Sigmoid colon (tissue), 4 donors: ENCODE measurements around the gene FBXL13.

Experiments
- EP300 ChIP-seq, 4 donors: sonication (generic); formaldehyde crosslinking; IDR thresholded peaks; one replicate each; pipeline ENCODE4 v1.6.1; 2017; ENCODE audit warnings: antibody characterized with exemption in 4 of 4
- POLR2A ChIP-seq, 2 donors: fragments of 450-650 bp; IDR thresholded peaks; one replicate each; pipeline ENCODE4 v1.6.1; 2016; ENCODE audit warnings: antibody characterized with exemption in 2 of 2, mild to moderate bottlenecking in 2 of 2, moderate library complexity in 2 of 2
- TF ChIP-seq, protein P1 (sequence below), 4 experiments: fragments of 450-650 bp in 3 of 4; fragments of 200-600 bp in 1 of 4; IDR thresholded peaks; one replicate each; pipeline ENCODE4 v1.5.1; 2016 to 2019; ENCODE audit warnings: antibody characterized with exemption in 4 of 4, mild to moderate bottlenecking in 3 of 4, moderate library complexity in 2 of 4

DNA sequence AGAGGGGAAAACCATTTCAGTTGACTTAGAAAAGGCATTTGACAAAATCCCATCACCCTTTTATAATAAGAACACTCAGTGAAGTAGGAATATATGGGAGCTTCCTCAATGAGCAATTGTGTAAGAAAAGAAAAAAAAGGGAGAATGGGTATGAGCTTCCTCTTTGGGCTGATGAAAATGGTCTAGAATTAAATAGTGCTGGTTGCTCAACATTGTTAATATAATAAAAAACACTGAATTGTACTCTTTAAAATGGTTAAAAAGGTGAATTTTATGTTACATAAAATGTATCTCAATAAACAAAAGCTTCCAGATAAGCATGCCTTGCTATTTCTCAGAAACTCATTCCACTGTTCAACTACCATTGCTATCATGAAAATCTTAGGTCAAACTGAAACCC, 121.2 kb downstream of the FBXL13 start:
- TF ChIP-seq POLR2A (IDR thresholded peaks at IDR 0.05) (no peak), EP300 (IDR thresholded peaks at IDR 0.05) (no peak)
- TF ChIP-seq, protein P1, sequence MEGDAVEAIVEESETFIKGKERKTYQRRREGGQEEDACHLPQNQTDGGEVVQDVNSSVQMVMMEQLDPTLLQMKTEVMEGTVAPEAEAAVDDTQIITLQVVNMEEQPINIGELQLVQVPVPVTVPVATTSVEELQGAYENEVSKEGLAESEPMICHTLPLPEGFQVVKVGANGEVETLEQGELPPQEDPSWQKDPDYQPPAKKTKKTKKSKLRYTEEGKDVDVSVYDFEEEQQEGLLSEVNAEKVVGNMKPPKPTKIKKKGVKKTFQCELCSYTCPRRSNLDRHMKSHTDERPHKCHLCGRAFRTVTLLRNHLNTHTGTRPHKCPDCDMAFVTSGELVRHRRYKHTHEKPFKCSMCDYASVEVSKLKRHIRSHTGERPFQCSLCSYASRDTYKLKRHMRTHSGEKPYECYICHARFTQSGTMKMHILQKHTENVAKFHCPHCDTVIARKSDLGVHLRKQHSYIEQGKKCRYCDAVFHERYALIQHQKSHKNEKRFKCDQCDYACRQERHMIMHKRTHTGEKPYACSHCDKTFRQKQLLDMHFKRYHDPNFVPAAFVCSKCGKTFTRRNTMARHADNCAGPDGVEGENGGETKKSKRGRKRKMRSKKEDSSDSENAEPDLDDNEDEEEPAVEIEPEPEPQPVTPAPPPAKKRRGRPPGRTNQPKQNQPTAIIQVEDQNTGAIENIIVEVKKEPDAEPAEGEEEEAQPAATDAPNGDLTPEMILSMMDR (IDR thresholded peaks at IDR 0.05), result no peak
